Measurements from ENCODE around the gene CD1C.

GRCh38 chr1:158259117-158259516, 30.6 kb upstream of the CD1C start:
- TF ChIP-seq POLR2AphosphoS5 (IDR thresholded peaks at IDR 0.05; ENCODE audit: insufficient read depth, low read depth, low read length): no peak
- TF ChIP-seq MAX (IDR thresholded peaks at IDR 0.05; ENCODE audit: insufficient read depth, insufficient read length): no peak
- no peak for TF ChIP-seq CTCF (IDR thresholded peaks at IDR 0.05; ENCODE audit: extremely low read depth in 1 of 2, insufficient read depth in 1 of 2, low read depth in 1 of 2, low read length in 2 of 2)
- TF ChIP-seq POLR2A (IDR thresholded peaks at IDR 0.05; ENCODE audit: low read depth, low read length): no peak
- TF ChIP-seq EZH2 (IDR thresholded peaks at IDR 0.05; ENCODE audit: borderline replicate concordance, low read depth, low read length, severe bottlenecking): no peak
